Left lung (tissue), 10 donors: Measurements from ENCODE around the gene CEPT1. TPM values are rescaled to one million over a fixed set of nuclear protein-coding genes. Genes with fewer than 3 reads are reported as not detected.

Experiments
- ATAC-seq: fragments of 200-7000 bp; cut with Tn5 transposase; one replicate; pipeline ENCODE4 v1.9.1; 2020; ENCODE audit warnings: moderate library complexity
- DNase-seq, 4 donors: peaks; one replicate each; pipeline ENCODE4 v3.0.0-alpha.2; 2013 to 2020
- H3K27ac ChIP-seq, 2 donors: fragments of 200-600 bp; sonication (generic) in 1 of 2; one replicate each; pipeline versions ENCODE4 v1.5.0 to v1.8.0; 2020 to 2021
- H3K27me3 ChIP-seq, 2 donors: fragments of 200-600 bp; sonication (generic) in 1 of 2; one replicate each; pipeline versions ENCODE4 v1.5.0 to v1.8.0; 2020 to 2021
- H3K36me3 ChIP-seq, 2 donors: fragments of 200-600 bp; sonication (generic) in 1 of 2; one replicate each; pipeline versions ENCODE4 v1.5.0 to v1.8.0; 2020 to 2021
- H3K4me1 ChIP-seq, 2 donors: fragments of 200-600 bp; one replicate each; pipeline ENCODE4 v1.8.0; 2021
- H3K4me3 ChIP-seq, 2 donors: fragments of 200-600 bp; sonication (generic) in 1 of 2; one replicate each; pipeline versions ENCODE4 v1.5.0 to v1.8.0; 2020 to 2021; ENCODE audit warnings: mild to moderate bottlenecking in 1 of 2
- H3K9me3 ChIP-seq, 2 donors: fragments of 200-600 bp; sonication (generic) in 1 of 2; one replicate each; pipeline versions ENCODE4 v1.5.0 to v1.8.0; 2020 to 2021
- intact Hi-C, 2 donors: fragments of 100-400 bp; cut with DNase I; formaldehyde crosslinking; loops; one replicate each; pipeline versions ENCODE4 v1.11.2 to v1.14.2; 2022
- polyA plus RNA-seq, 6 donors: library from polyadenylated mRNA; unstranded; fragments of 120-200 nt; gene quantifications; one replicate each; pipeline ENCODE4 v1.2.1, GENCODE V29; 2013; ENCODE audit not compliant: insufficient read length in 6 of 6
- total RNA-seq, 2 donors: library from RNA; stranded (reverse); fragmentation: NEBNext Ultra II Directional; extraction: Animal tissue kit (Norgen Biotek cat#: 25700); gene quantifications; one replicate each; pipeline ENCODE4 v1.2.1, GENCODE V29; 2021
- TF ChIP-seq, protein P1 (sequence below), 2 donors: fragments of 200-600 bp; sonication (generic) in 1 of 2; IDR thresholded peaks; one replicate each; pipeline versions ENCODE4 v1.5.0 to v1.8.0; 2021; ENCODE audit warnings: antibody characterized with exemption in 2 of 2
- donor health status: DM: no; HTN: yes; CAD: no.
- donor health status: DM: no; HTN: no; CAD: no.

The CEPT1 gene
- total and polyA plus RNA-seq, 8 donors = 40.4 to 66.3 (median 55.5) TPM

DNA sequence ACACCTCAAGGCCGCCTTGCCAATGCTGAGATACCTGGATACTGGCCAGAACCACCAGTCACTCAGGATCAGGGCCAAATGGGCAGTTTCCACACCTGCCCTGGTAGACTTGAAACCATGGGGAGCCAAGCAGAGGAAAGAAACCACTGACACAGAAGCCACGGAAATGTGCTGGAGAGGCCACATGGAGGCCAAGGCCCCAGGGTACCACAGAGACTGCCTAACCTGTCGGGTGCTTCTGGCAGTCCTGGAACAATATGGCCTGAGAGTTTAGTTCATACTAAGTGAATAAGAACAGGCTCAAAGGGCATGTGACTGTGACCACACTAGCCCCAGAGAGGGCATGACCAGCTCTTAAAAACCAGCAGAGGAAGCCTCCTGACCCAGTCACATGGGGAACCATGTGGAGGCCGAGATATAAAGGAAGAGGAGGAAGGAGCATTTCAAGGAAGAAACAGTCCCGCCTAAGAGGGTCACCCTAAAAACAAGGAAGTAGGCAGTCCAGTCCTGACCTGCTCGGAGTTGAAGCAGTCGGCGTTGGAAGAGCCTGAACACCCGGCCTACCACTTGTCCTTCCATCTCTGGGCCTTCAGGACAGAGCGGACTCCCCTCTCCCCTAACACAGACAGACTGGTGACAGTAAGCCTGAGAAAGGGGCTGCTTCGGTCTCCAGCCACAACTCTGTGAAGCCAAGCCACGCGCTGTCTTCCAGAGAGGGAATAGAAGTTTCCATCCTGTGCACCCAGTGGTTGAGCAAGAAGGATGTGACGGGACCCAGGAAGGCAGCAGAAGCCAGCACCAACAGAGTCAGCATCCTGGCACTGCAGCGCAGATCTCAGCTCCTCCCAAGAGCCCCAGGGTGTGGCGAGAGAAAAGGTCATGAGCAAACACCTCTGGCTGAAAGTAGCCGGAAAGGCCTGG, 60.1 kb downstream of the CEPT1 start, which contains the start of gene DENND2D:
DENND2D (minus strand) TSS at position 766 of the 921 bp plus-strand sequence; CDS start at position 579, 187 bp downstream.
- no peaks in the 10 kb centered on the region for H3K27me3 ChIP-seq
- peaks cover 27 to 91% of the 10 kb centered on the region in 2 donors for H3K4me1 ChIP-seq
- H3K27ac ChIP-seq = peak within 1 kb of the TSS; percentile 80 to 93
- H3K9me3 ChIP-seq = no peaks in the 10 kb centered on the region
- H3K4me3 ChIP-seq = peak within 1 kb of the TSS; percentile 7 to 56
- DNase-seq = peak in 2 of 4 donors; percentile 86
- TF ChIP-seq, protein P1, sequence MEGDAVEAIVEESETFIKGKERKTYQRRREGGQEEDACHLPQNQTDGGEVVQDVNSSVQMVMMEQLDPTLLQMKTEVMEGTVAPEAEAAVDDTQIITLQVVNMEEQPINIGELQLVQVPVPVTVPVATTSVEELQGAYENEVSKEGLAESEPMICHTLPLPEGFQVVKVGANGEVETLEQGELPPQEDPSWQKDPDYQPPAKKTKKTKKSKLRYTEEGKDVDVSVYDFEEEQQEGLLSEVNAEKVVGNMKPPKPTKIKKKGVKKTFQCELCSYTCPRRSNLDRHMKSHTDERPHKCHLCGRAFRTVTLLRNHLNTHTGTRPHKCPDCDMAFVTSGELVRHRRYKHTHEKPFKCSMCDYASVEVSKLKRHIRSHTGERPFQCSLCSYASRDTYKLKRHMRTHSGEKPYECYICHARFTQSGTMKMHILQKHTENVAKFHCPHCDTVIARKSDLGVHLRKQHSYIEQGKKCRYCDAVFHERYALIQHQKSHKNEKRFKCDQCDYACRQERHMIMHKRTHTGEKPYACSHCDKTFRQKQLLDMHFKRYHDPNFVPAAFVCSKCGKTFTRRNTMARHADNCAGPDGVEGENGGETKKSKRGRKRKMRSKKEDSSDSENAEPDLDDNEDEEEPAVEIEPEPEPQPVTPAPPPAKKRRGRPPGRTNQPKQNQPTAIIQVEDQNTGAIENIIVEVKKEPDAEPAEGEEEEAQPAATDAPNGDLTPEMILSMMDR (IDR thresholded peaks at IDR 0.05) = no peak
- intact Hi-C loops = no loop called here
- ATAC-seq = peak; percentile 43
- peaks cover 0 to 38% of the 10 kb centered on the region in 2 donors for H3K36me3 ChIP-seq

DNA sequence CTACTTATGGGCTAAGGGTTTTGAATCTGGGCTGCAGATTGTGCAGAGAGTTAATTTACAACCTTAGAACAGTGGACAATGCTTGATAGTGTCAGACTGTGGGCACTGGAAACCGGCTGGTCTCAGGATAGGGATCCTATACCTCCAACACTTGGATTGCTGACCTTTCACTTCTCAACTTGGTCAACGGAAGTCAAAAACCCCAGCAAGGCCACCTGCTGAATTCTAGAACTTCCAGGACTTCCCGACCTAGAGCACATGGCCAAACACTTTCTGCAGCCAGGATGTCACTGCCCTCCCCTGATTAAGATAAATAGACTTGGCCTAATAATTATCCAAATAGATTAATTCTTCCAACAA, 60.8 kb downstream of the CEPT1 start:
- Histone ChIP-seq H3K4me1 (peaks cover 27 to 91% of the 10 kb centered on the region in 2 donors), H3K27ac (peak overlapping the region; percentile 80 to 93), H3K36me3 (peaks cover 0 to 32% of the 10 kb centered on the region in 2 donors), H3K9me3 (no peaks in the 10 kb centered on the region), H3K27me3 (no peaks in the 10 kb centered on the region), H3K4me3 (peak overlapping the region in 1 of 2 donors; percentile 56)
- intact Hi-C loops = no loop called here
- TF ChIP-seq, protein P1 (IDR thresholded peaks at IDR 0.05) = no peak
- ATAC-seq (no peak), DNase-seq (no peak)

DNA sequence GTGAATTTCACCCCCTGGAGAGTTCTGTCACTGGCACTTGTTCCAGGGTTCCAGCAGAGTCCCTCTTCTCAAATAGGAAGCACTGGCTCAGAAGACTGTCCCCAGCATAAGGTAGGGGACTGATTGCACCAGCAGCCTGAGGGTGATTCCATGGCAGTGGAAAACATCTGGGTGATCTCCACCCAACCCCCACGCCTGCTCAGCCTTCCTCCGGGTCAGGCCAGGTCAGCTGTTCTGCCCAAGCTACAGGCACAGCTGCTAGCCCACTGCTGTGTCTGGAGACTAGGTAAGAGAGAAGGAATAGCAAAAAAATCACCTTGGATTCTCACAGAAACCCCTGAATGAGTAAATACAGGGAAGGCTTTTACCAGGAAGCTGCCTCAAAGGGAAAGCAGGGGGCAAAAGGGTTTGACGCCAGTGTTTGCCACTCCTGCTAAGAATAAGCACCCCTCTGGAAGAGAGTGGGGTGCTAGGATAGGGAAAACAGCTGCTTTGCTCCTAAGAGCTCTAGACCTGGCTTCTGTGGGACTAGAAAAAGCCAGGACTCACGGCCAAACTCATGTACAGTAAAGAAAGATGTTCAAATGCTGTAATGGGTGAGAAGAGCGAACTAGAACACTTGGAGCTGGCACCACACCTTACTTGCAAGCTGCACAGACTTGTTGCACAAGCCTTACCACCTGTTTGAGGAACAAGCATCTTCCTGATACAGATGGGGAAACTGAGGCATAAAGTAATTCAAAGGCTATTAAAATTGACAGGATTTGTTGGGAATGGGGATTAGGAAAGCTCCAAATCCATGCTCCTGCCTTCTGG, 61.5 kb downstream of the CEPT1 start:
- Histone ChIP-seq H3K9me3 (no peaks in the 10 kb centered on the region), H3K36me3 (peaks cover 0 to 24% of the 10 kb centered on the region in 2 donors), H3K4me3 (peak overlapping the region in 1 of 2 donors; percentile 56), H3K27me3 (no peaks in the 10 kb centered on the region), H3K27ac (peak overlapping the region; percentile 80 to 93), H3K4me1 (peaks cover 27 to 91% of the 10 kb centered on the region in 2 donors)
- TF ChIP-seq, protein P1 (IDR thresholded peaks at IDR 0.05) = no peak
- ATAC-seq = no peak
- intact Hi-C loops = no loop called here
- DNase-seq = peak in 1 of 4 donors; percentile 61

DNA sequence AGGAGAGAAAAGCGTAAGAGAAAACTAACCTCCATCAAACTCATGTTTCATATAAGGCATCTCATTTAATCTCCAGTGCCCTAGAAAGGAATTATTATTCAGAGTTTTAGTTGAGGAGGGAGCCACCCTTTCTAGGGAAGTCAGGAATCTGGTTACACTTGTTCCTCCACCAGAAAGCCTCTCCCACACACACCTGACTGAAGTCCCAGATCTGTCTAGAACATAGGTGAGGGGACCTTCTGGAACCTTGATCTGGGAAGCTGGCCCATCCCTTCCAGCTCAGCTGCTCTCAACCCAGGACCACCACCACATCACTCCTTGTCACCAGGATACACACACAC, 62.3 kb downstream of the CEPT1 start:
- Histone ChIP-seq H3K36me3 (peaks cover 0 to 16% of the 10 kb centered on the region in 2 donors), H3K27ac (peak overlapping the region in 1 of 2 donors; percentile 93), H3K27me3 (no peaks in the 10 kb centered on the region), H3K4me3 (peak overlapping the region in 1 of 2 donors; percentile 56), H3K9me3 (no peaks in the 10 kb centered on the region), H3K4me1 (peaks cover 27 to 89% of the 10 kb centered on the region in 2 donors)
- intact Hi-C loops = no loop called here
- ATAC-seq (peak; percentile 13), DNase-seq (no peak)
- TF ChIP-seq, protein P1 (IDR thresholded peaks at IDR 0.05) = no peak
